NCI-H2171 (cell line): ENCODE results near the gene SHOC2.

Experiments used
- DNase-seq: peaks from one replicate; lab custom pipeline; 2025; lab: John Stamatoyannopoulos, UW

SHOC2 gene

DNA sequence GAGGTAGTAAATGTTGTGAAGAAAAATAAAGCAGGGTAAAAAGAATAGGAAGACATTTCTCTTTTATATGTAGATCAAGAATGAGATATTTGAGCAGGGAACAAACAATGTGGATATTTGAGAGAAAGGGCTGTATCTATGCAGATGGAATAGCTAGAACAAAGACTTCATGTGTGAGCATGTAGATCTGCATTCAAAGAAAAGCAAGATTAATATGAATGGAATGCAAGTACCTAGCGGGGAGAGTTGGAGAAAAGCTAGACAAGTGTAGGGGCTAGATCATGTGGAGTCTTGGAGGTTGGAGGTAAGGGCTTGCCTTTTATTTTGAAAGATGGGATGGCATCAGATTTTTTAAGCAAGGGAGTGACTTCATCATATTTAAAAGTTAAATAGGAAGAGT lies 27.1 kb downstream of the SHOC2 start:
- DNase-seq, result no peak

DNA sequence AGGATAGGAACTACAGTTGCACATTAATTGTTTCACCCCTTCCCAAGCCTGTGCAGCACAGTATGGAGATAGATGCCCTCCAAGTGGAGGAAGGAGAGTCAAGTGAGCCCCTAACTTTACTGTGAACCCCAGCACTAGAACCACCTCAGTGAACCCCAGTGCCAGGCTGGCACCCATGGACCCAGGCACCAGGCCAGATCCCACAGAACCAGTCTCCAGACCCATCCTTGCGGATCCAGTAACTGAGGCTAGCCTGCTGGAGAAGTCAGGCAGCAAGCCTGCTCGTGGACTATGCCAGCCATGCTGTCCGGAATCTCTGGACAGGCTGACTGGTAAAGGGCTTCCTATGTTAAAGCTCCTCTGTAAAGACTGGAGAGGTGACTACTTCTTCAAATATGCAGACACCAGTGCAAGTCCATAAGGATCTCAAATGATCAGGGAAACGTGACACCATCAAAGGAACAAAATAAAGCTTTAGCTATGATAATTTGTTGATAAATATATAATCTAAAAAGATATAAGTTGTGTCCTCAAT lies 27.7 kb downstream of the SHOC2 start:
- DNase-seq, result no peak

DNA sequence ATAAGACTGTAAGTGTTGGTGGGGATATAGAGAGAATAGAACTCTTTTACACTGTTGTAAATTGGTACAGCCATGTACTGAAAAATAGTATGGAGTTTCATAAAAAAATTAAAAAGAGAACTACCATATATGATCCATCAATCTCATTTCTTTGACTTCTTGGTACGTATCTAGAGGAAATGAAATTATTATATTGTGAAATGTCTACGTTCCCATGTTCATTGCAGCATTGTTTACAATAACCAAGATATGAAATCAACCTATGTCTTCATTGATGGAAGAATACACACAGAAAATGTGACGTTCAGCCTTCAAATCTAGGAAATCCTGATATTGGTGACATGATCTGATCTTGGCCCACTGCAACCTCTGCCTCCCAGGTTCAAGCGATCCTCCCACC lies 32.0 kb downstream of the SHOC2 start:
- DNase-seq, result no peak

DNA sequence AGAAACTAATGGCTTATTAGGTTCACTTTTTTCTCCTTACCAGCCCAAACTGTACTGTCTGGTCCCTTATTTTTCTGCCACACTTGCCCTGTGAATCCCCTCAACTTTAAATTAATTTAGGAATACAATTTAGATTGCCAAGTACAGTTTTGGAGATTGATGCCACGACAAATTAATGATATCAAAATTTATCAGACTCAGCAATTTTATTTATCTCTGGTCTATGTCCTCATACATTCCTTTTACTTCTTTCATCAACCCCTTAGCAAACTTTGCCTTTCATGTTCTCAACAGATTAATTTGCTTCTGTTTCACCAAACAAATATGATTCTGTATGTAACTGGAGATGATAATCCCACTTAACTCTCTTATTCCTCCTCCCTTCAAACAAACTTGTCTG lies 38.2 kb downstream of the SHOC2 start:
- no peak for DNase-seq

DNA sequence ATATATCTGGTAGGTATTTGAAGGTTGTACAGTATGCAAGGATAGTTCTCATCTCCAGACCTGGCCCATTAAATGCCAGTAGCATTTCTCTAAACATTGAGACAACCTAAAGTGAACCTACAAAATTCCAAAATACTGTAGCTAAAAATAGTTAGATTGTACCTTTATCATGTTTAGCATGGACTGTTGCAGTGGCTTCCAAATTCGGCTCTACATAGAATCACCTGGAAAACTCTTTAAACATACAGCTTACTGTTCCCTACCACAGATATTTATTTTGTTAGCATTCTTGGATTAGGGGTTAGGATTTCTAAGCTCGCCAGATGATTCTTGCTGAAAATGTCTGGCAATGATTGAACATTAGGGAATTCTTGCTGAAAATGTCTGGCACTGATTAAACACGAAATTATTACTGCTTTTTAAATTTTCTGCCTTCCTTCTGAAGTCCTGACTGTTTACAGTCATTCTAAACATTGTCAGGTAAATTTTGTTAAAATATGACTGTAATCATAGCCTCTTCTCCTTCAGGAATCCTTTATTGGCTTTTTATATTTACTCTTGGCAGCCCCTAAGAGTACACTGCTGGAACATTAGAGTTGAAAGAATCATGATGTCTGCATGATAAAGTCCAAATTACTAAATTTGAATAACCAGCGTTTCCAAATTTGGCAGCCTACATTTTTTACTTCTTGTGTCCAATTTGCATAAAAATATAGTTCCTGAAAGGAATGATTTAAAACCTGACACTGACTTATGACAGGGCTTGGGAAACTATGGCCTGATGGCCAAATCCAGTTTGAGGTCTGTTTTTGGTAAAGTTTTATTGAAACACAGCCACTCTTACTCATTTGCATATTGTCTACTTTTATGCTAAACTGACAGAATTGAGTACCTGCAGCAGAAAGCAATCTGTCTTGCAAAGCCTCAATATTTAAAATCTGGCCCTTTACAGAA lies 40.3 kb downstream of the SHOC2 start:
- DNase-seq, result no peak

DNA sequence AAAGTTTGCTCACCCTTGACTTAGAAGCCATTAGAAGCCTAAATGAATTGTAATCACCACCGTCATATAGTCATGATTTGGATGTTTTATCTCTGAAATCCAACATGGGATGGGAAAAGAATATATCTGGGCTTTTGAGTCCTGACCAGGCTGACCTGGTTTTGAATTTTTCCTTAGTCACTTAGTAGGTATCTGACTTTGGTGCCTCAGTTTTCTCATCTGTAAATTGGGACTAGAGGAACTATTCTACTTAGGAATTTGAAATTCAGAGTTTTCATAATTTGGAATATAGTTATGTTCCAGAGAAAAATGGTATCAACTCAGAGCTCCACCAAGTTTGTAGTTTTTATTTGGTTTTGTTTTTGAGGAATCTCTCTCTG lies 40.9 kb downstream of the SHOC2 start:
- DNase-seq, result no peak

DNA sequence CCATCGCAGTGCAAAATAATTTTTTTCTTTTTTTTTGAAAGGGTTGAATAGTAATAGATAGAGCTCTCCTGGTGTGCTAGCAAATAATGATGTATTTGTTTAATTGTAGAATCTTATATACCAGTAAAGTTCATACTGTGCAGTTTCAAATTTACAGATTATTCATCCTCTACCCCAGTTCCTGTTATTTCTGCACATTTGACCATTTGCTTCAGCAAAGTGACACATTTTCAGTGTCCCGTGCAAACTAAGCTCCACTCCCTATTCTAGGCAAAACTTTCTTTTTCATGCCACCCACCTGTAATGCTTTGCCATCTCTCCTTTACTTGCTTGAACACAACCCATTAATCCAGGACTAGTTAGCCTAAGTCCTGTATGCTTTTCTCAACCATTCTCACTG lies 43.0 kb downstream of the SHOC2 start:
- no peak for DNase-seq

DNA sequence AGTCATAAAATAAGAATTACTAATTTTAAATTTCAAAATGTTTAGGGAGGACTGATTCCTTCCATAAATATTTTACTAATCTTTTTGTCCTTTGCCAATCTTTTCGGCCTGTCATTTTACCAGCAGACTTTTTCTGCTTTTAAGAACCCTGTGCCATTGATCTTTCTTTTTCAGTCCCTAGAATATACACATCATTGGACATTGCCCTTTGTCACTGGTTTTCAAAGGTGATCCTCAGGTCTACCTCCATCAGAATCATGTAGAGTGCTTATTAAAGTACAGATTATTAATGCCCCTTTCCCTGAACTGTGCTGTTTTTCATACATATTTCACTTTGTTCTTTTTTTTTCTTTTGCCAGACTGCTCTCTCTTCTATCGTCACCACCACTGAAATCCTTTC lies 43.8 kb downstream of the SHOC2 start:
- DNase-seq, result no peak

DNA sequence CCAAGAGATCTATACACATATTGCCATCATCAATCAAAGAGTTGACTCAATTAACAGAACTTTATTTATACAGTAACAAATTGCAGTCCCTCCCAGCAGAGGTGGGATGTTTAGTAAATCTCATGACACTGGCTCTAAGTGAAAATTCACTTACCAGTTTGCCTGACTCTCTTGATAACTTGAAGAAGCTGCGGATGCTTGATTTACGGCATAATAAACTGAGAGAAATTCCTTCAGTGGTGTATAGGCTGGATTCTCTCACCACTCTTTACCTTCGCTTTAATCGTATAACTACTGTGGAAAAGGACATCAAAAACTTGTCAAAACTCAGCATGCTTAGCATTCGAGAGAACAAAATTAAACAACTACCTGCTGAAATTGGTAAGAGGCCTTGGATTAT lies 45.3 kb downstream of the SHOC2 start:
- DNase-seq, result no peak

DNA sequence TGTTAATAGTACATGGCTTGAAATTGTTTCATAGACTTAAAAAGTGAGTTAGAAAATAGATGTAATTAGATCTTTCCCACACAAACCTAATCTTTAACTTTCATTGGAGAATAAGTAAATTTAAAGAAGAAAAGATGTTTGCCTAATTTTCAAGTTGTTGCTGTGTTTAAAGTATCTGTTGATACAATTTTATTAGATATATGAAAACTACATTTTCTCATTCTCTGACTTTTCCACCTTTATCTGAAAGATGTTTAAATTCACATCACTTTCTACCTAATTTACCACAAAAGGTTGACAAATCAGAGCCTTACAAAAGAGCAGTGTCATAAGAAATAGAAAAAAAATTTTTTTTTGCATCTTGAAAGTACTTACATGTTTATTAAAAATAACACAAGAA lies 45.8 kb downstream of the SHOC2 start:
- no peak for DNase-seq

DNA sequence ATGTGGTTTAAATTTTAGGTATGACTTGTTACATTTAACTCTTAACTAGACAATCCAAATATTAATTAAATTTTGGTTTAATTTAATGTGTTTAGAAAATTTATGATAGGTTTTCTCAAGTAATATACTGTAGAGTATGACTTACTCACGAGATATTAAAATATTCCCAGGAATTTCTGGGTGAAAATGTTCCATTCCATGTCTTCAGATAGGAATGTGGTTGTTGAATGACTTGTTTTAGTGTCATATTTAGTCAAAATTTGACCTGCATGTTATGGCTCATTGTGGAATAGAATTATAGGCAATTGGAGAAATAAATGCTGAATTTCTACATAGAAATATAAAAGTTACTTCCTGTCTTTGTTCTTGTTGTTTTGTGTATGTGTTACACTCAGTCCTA lies 46.7 kb downstream of the SHOC2 start:
- DNase-seq, result no peak

DNA sequence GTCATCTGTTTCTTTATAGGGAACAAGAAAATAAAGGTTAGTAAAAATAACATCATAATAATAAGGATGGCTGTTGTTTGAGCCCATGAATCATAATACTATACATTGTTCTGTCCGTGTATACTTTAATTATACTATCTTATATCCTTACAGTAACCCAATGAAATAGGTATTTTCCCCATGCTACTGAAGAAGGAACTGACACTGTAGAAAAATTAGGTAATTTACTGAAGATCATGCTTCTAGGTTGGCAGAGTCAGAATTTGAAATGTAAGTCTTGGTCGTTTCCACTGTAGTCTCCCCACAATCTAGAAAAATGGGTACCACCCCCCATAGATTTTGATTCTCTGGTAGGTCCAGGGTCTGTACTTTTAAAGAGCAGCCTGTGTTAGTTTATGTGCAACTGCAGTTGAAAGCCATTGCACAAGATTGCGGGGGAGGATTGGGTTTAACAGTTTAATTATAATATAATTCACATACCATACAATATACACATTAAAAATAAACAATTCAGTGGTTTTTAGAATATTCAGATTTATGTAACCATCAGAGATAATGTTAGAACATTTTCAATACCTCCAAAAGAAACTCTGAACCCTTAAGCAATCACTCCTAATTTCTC lies 47.7 kb downstream of the SHOC2 start:
- no peak for DNase-seq

DNA sequence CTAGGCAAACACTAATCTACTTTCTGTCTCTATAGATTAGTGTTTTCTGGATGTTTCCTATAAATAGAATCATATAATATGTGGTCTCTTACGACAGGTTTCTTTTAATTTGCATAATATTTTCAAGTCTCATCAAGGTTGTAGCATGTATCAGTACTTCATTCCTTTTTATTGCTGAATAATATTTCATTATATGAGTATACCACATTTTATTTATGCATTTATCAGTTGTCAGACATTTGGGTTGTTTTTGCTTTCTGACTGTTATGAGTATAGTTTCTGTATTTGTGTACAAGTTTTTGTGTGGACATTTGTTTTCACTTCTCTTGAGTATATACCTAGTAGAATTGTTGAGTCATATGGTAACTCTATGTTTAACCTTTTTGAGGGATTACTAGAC lies 48.2 kb downstream of the SHOC2 start:
- no peak for DNase-seq

DNA sequence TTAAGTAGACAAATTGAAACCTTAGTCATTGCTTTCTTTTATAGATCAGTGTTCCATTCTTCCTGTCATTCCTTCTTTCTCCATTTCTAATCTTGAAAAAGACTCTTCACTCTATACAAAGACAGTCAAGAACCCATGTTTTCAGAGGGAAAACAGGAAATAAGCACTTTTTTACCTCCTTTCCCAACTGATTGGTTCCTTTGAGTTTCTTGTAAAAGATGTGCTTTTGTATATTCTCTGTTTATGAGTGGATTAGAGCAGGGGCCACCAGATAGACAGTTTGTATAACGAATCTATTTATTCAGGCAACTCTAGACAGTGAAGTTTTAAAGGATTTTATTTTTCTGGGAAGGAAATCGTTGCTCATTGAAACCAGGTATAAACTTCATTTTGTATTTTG lies 49.8 kb downstream of the SHOC2 start:
- DNase-seq, result no peak

DNA sequence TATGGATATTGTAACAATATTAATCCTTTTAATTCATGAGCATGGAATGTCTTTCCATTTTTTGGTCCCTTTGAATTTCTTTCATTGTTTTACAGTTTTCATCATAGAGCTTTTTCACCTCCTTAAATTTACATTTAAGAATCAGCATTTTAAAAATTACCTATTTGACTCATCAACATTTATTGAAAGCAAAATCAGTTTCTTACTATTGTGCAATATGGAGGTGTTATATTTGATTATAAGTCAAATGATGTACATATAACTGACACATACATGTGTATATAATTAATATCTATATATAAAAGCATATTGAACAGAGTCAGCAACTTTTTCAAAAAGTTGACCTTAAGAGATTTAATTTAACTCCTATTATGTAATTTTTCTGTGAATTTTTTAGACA lies 52.2 kb downstream of the SHOC2 start:
- no peak for DNase-seq

DNA sequence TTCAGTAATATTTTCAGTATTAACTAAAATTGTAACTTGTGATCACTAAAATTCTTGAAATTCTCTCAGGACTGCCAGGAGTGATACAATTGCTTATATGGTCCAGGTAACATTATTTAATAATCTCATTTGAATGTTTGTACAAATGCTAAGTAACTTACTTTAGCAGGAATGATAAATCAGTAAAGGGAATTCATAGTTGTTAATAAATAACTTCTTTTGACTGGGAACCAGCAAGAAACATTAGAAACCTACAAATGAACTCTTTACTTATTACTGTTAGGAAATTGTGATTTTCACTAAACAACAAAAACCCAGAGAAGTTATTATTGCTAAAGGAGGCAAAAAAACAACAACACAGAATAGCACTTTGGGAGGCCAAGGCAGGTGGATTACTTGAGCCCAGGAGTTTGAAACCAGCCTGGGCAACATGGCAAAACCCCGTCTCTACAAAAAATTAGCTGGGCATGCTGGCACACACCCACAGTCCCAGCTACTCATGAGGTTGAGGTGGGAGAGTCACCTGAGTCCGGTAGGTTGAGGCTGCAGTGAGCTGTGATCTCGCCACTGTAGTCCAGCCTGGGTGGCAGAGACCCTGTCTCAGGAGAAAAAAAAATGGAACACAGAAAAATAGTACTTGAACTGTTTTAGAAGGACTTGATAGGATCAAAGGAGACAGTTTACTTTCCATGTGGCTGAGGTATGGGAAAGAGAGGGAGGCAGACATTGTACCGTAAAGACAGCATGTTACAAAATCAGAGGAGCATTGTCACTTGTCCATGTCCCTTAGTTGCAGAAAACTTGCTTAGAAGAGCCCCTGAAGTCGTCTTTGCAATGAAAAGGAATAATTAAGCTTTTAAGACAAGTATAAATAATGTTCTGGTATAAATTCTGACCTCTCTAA lies 53.1 kb downstream of the SHOC2 start:
- DNase-seq, result no peak

DNA sequence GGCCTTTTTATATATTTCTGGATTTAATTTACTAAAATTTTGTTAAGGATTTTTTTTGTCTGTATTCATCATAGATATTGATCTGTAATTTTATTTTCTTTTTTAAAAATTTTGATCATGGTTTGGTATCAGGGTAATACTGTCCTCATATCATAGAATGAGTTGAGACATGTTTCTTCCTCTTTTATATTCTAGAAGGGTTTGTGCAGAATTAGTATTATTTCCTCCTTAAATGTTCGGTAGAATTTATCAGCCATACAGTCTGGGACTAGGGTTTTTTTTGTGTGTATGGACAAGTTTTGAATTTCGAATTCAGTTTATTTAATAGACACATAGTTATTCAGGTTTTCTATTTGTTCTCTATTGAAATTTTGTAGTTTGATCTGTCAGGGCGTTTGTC lies 54.0 kb downstream of the SHOC2 start:
- no peak for DNase-seq

DNA sequence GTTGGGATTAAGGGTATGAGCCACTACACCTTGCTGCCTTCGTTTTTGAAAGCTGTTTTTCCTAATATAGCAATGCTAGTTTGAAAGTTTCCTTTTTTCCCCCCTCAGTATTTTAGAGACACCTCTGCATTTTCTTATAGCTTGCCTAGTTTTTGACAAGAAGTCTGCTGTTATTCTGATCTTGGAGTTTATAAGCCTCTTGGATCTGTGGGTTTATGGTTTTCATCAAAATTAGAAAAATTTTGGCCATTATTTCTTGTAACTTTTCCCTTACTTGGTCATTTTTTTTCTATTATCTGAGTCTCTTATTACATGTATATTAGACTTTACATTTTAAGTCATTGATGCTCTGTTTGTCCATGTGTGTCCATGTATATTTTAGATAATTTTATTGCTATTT lies 57.2 kb downstream of the SHOC2 start:
- no peak for DNase-seq

DNA sequence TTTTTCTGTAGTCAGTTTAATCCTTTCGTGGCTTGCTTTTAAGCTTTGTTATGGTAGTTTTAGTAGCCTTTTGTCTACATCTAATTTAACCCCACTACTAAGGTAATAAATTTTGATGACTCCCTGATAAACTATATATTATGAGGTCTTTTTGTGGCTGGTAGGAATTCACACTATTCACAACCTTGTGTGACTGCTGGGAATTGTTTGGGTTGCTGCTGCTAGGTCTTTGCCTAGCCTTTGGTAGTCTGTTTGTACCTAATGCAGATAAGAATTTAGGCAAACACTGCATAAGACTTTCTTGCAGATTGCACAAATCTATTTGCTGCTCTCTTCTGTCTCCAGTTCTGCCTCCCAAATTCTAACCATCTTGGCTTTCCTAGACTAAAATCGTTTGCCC lies 58.3 kb downstream of the SHOC2 start:
- no peak for DNase-seq

DNA sequence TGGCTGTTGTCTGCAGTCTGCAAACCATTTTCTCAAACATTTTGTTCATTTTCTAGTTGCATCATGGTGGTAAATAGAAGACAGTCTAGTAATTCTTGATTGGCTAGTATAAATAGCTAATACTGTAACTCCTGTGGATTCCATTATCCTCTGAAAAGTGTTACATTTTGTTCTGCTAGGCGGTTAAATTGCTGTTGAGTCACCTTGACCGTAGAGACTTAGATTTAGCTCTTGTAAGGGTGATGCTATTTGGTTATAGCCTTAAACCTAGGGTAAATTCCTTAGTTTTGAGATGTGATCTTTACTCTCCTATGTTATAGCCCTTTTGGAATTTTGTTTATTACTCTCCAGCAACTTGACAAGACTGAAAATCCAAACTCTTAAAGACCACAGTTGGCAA lies 58.8 kb downstream of the SHOC2 start:
- no peak for DNase-seq

DNA sequence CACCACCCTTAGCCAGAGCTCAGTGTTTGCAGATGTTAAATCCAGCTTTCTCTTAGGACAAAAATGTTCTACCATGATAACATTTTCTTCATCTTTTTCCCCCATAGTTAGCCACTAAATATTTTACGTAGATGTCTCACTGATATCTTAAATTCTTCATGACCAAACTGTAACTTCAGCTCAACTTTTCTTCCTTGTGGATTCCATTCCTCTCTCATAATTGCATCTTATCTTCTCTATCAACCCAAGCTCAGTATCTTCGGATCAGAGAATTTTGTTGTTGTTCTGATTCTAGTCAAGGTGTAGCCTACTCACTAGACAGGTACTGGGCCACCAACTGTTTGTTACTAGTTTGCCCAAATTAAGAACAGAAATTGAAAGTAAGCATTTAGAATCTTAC lies 60.2 kb downstream of the SHOC2 start:
- DNase-seq, result no peak

DNA sequence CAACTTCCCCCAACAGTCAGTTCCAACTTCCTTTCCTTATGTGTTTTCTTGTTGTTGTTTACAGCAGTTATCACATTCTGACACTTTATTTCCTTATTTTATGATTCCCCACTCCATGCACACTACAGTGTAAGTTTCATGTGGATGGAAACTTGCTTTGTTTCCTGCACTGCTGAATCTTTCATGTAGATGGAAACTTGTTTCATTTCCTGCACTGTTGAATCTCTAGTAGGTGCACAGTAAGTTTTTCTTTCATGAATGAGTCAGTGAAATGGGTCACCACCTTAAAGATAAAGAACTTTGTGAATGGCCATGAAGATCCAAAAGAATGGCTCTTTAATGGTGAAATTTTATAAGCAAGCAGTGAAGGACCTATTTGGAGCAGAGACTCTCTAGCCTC lies 61.4 kb downstream of the SHOC2 start:
- no peak for DNase-seq

DNA sequence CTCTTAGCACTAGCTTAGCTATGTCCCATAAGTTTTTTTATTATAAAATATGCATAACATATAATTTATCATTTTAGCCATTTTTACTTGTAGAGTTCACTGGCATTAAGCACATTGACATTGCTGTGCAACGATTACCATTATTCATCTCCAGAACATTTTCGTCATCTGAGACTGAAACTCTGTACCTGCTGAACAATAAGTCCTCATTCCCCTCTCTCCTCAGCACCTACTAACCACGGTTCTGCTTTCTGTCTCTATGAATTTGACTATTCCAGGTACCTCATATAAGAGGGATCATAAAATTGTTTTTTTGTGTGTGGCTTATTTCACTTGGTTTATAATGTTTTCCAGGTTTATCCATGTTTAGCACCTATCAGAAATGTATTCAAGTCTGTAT lies 64.1 kb downstream of the SHOC2 start:
- no peak for DNase-seq
